Naive thymus-derived CD4-positive, alpha-beta T cell (primary cell): ENCODE measurements around the gene TRABD2B. TPM values are rescaled to one million over a fixed set of nuclear protein-coding genes. Genes with fewer than 3 reads are reported as not detected.

Experiments
- ATAC-seq: fragments of 150-1000 bp; cut with Tn5 transposase; 2 replicates; pipeline ENCODE4 v1.10.0; 2021; ENCODE audit warnings: mild to moderate bottlenecking, moderate library complexity
- CTCF ChIA-PET: fragments of 350-600 bp; sonication (Branson Sonifier 250); formaldehyde crosslinking; loops from one replicate; lab custom pipeline; 2021; ENCODE audit warnings: antibody characterized with exemption; lab: Charles Lee
- POLR2A ChIA-PET: fragments of 350-600 bp; sonication (Branson Sonifier 250); formaldehyde crosslinking; loops from one replicate; lab custom pipeline; 2021; ENCODE audit warnings: antibody characterized with exemption, inconsistent platforms; lab: Charles Lee
- DNase-seq, 9 donors: peaks; one replicate each; pipeline versions ENCODE4 v3.0.0 to v3.0.0-alpha.2; 2020 to 2022; ENCODE audit warnings: mixed read lengths in 1 of 9
- H3K27ac ChIP-seq: one replicate; pipeline ENCODE4 v1.7.0; 2013; ENCODE audit warnings: mild to moderate bottlenecking, low read depth, low read length, moderate library complexity
- H3K27me3 ChIP-seq, 2 donors: one replicate each; pipeline ENCODE4 v1.7.0; 2013; ENCODE audit warnings: low read length in 2 of 2, mild to moderate bottlenecking in 2 of 2, moderate library complexity in 2 of 2; ENCODE audit not compliant: control insufficient read depth in 2 of 2, insufficient read depth in 2 of 2
- H3K36me3 ChIP-seq, 3 experiments: 1 replicate in 2 of 3; 2 replicates in 1 of 3; pipeline ENCODE4 v1.7.0; 2013; ENCODE audit warnings: low read length in 3 of 3, mild to moderate bottlenecking in 3 of 3, moderate library complexity in 1 of 3; ENCODE audit not compliant: insufficient read depth in 3 of 3, control insufficient read depth in 2 of 3
- H3K4me1 ChIP-seq, 2 donors: one replicate each; pipeline ENCODE4 v1.7.0; 2013; ENCODE audit warnings: low read length in 2 of 2, mild to moderate bottlenecking in 2 of 2, moderate library complexity in 1 of 2; ENCODE audit not compliant: control insufficient read depth in 2 of 2, insufficient read depth in 2 of 2
- H3K4me3 ChIP-seq: 2 replicates; pipeline ENCODE4 v1.7.0; 2013; ENCODE audit warnings: mild to moderate bottlenecking, low read length
- H3K9me3 ChIP-seq, 3 experiments: 1 replicate in 2 of 3; 2 replicates in 1 of 3; pipeline ENCODE4 v1.7.0; 2013; ENCODE audit warnings: low read length in 3 of 3; ENCODE audit not compliant: control insufficient read depth in 2 of 3
- H3K27ac Mint-ChIP-seq, 9 donors: one replicate each; pipeline ENCODE4 v1.8.0; 2020 to 2022; ENCODE audit warnings: mixed read lengths in 9 of 9, mild to moderate bottlenecking in 8 of 9, moderate library complexity in 5 of 9, inconsistent platforms in 2 of 9
- H3K27me3 Mint-ChIP-seq, 5 donors: one replicate each; pipeline ENCODE4 v1.8.0; 2021 to 2022; ENCODE audit warnings: mixed read lengths in 5 of 5, mild to moderate bottlenecking in 1 of 5
- H3K36me3 Mint-ChIP-seq, 5 donors: one replicate each; pipeline ENCODE4 v1.8.0; 2020 to 2022; ENCODE audit warnings: mixed read lengths in 5 of 5, mild to moderate bottlenecking in 3 of 5, inconsistent platforms in 1 of 5
- H3K4me1 Mint-ChIP-seq, 7 donors: one replicate each; pipeline ENCODE4 v1.8.0; 2020 to 2022; ENCODE audit warnings: mixed read lengths in 7 of 7, mild to moderate bottlenecking in 3 of 7, inconsistent platforms in 1 of 7
- H3K4me3 Mint-ChIP-seq, 10 donors: one replicate each; pipeline ENCODE4 v1.8.0; 2020 to 2022; ENCODE audit warnings: mild to moderate bottlenecking in 10 of 10, mixed read lengths in 10 of 10, moderate library complexity in 6 of 10, inconsistent platforms in 2 of 10
- H3K9me3 Mint-ChIP-seq, 11 donors: one replicate each; pipeline ENCODE4 v1.8.0; 2020 to 2022; ENCODE audit warnings: mixed read lengths in 11 of 11, mild to moderate bottlenecking in 4 of 11, inconsistent platforms in 1 of 11, moderate library complexity in 1 of 11
- intact Hi-C, 2 donors: fragments of 100-400 bp; cut with micrococcal nuclease; formaldehyde crosslinking; loops; one replicate each; pipeline ENCODE4 v1.15.1; 2023
- polyA plus RNA-seq, 2 donors: library from polyadenylated mRNA; unstranded; fragments of 300-500 nt; fragmentation: Illumina TruSeq; gene quantifications; one replicate each; pipeline ENCODE4 v1.2.3, GENCODE V29; 2021
- total RNA-seq, 6 experiments: library from RNA in 5 of 6; stranded (reverse) in 5 of 6; gene quantifications; 1 replicate in 5 of 6; 2 replicates in 1 of 6; pipeline ENCODE4 v1.2.3 and lab custom pipeline; 2021 to 2026

The TRABD2B gene
- total and polyA plus RNA-seq, 7 experiments from 2014 or later: not detected

GRCh38 chr1:47990286-47990685 lies 6.9 kb downstream of the TRABD2B start:
- no peak overlapping the region for H3K4me3 Mint-ChIP-seq
- no peak overlapping the region for H3K27ac Mint-ChIP-seq
- Histone ChIP-seq H3K4me3 (no peak overlapping the region), H3K4me1 (no peaks in the 10 kb centered on the region), H3K27ac (no peak overlapping the region), H3K36me3 (no peaks in the 10 kb centered on the region), H3K27me3 (no peaks in the 10 kb centered on the region), H3K9me3 (no peaks in the 10 kb centered on the region)
- ATAC-seq (no peak), DNase-seq (no peak)
- peaks cover 34 to 69% (median 59%) of the 10 kb centered on the region in 5 donors for H3K27me3 Mint-ChIP-seq
- peaks cover 0 to 6% (median 0%) of the 10 kb centered on the region in 11 donors for H3K9me3 Mint-ChIP-seq
- no peaks in the 10 kb centered on the region for H3K36me3 Mint-ChIP-seq
- ChIA-PET POLR2A (no interaction called here), CTCF (no interaction called here)
- intact Hi-C loops: no loop called here
- H3K4me1 Mint-ChIP-seq: no peaks in the 10 kb centered on the region

- Histone ChIP-seq H3K9me3 (no peaks in the 10 kb centered on the region), H3K27ac (no peak overlapping the region), H3K4me1 (no peaks in the 10 kb centered on the region), H3K36me3 (no peaks in the 10 kb centered on the region), H3K4me3 (no peak overlapping the region), H3K27me3 (no peaks in the 10 kb centered on the region)
- no peak overlapping the region for H3K4me3 Mint-ChIP-seq
- no peak for DNase-seq
- intact Hi-C loops: no loop called here
- peaks cover 0 to 6% (median 3%) of the 10 kb centered on the region in 7 donors for H3K4me1 Mint-ChIP-seq
- H3K27ac Mint-ChIP-seq: no peak overlapping the region
- H3K36me3 Mint-ChIP-seq: no peaks in the 10 kb centered on the region
- CTCF ChIA-PET: no interaction called here
- POLR2A ChIA-PET: no interaction called here
- ATAC-seq: no peak
- peaks cover 46 to 75% (median 63%) of the 10 kb centered on the region in 5 donors for H3K27me3 Mint-ChIP-seq
- H3K9me3 Mint-ChIP-seq: peaks cover 0 to 5% (median 0%) of the 10 kb centered on the region in 11 donors
Measured at GRCh38 chr1:47987601-47988000, 9.6 kb downstream of the TRABD2B start.

GRCh38 chr1:47986761-47987200 lies 10.4 kb downstream of the TRABD2B start:
- intact Hi-C loops: no loop called here
- H3K27ac ChIP-seq: no peak overlapping the region
- no peaks in the 10 kb centered on the region for H3K4me1 ChIP-seq
- no peaks in the 10 kb centered on the region for H3K36me3 ChIP-seq
- H3K36me3 Mint-ChIP-seq: no peaks in the 10 kb centered on the region
- ATAC-seq: no peak
- no peak overlapping the region for H3K4me3 ChIP-seq
- peaks cover 47 to 72% (median 57%) of the 10 kb centered on the region in 5 donors for H3K27me3 Mint-ChIP-seq
- POLR2A ChIA-PET: no interaction called here
- H3K9me3 ChIP-seq: no peaks in the 10 kb centered on the region
- peaks cover 0 to 6% (median 3%) of the 10 kb centered on the region in 7 donors for H3K4me1 Mint-ChIP-seq
- H3K9me3 Mint-ChIP-seq: peaks cover 0 to 5% (median 0%) of the 10 kb centered on the region in 11 donors
- H3K27ac Mint-ChIP-seq: no peak overlapping the region
- no peak for DNase-seq
- H3K27me3 ChIP-seq: no peaks in the 10 kb centered on the region
- no peak overlapping the region for H3K4me3 Mint-ChIP-seq
- CTCF ChIA-PET: no interaction called here

- ATAC-seq (no peak), DNase-seq (no peak)
- Histone ChIP-seq H3K4me1 (no peaks in the 10 kb centered on the region), H3K9me3 (no peaks in the 10 kb centered on the region), H3K36me3 (no peaks in the 10 kb centered on the region), H3K27ac (no peak overlapping the region), H3K27me3 (no peaks in the 10 kb centered on the region), H3K4me3 (no peak overlapping the region)
- intact Hi-C loops: no loop called here
- H3K9me3 Mint-ChIP-seq: peaks cover 0 to 5% (median 0%) of the 10 kb centered on the region in 11 donors
- H3K27me3 Mint-ChIP-seq: peaks cover 42 to 72% (median 46%) of the 10 kb centered on the region in 5 donors
- no peak overlapping the region for H3K27ac Mint-ChIP-seq
- CTCF ChIA-PET: no interaction called here
- peaks cover 0 to 6% (median 3%) of the 10 kb centered on the region in 7 donors for H3K4me1 Mint-ChIP-seq
- no peak overlapping the region for H3K4me3 Mint-ChIP-seq
- POLR2A ChIA-PET: no interaction called here
- no peaks in the 10 kb centered on the region for H3K36me3 Mint-ChIP-seq
Measured at GRCh38 chr1:47985018-47985417, 12.2 kb downstream of the TRABD2B start.

GRCh38 chr1:47984175-47984789 lies 12.9 kb downstream of the TRABD2B start:
- DNase-seq (no peak), ATAC-seq (no peak)
- no peaks in the 10 kb centered on the region for H3K27me3 ChIP-seq
- no peaks in the 10 kb centered on the region for H3K4me1 ChIP-seq
- Mint-ChIP-seq H3K9me3 (peaks cover 0 to 5% (median 0%) of the 10 kb centered on the region in 11 donors), H3K27me3 (peaks cover 42 to 73% (median 46%) of the 10 kb centered on the region in 5 donors), H3K4me3 (no peak overlapping the region), H3K4me1 (peaks cover 0 to 6% (median 3%) of the 10 kb centered on the region in 7 donors), H3K27ac (peak overlapping the region in 1 of 9 donors; percentile 43), H3K36me3 (no peaks in the 10 kb centered on the region)
- intact Hi-C loops: no loop called here
- no peak overlapping the region for H3K27ac ChIP-seq
- no peaks in the 10 kb centered on the region for H3K9me3 ChIP-seq
- POLR2A ChIA-PET: no interaction called here
- H3K4me3 ChIP-seq: no peak overlapping the region
- no peaks in the 10 kb centered on the region for H3K36me3 ChIP-seq
- CTCF ChIA-PET: no interaction called here

- DNase-seq (no peak), ATAC-seq (no peak)
- Mint-ChIP-seq H3K27me3 (peaks cover 42 to 73% (median 46%) of the 10 kb centered on the region in 5 donors), H3K4me3 (no peak overlapping the region), H3K36me3 (no peaks in the 10 kb centered on the region), H3K4me1 (peaks cover 0 to 6% (median 3%) of the 10 kb centered on the region in 7 donors), H3K27ac (no peak overlapping the region), H3K9me3 (peaks cover 0 to 5% (median 0%) of the 10 kb centered on the region in 11 donors)
- ChIA-PET CTCF (no interaction called here), POLR2A (no interaction called here)
- Histone ChIP-seq H3K36me3 (no peaks in the 10 kb centered on the region), H3K9me3 (no peaks in the 10 kb centered on the region), H3K4me1 (no peaks in the 10 kb centered on the region), H3K27me3 (no peaks in the 10 kb centered on the region), H3K4me3 (no peak overlapping the region), H3K27ac (no peak overlapping the region)
- intact Hi-C loops: no loop called here
Measured at GRCh38 chr1:47983691-47984090, 13.5 kb downstream of the TRABD2B start.
